ENCODE results near the gene HSPA13. TPM values are rescaled to one million over a fixed set of nuclear protein-coding genes. Genes with fewer than 3 reads are reported as not detected.
A peak's percentile ranks its signal among the peaks of the same experiment; 100 is the strongest.

Gene HSPA13
- polyA plus RNA-seq, 1 donor from 2014 or later, result 165 TPM

DNA sequence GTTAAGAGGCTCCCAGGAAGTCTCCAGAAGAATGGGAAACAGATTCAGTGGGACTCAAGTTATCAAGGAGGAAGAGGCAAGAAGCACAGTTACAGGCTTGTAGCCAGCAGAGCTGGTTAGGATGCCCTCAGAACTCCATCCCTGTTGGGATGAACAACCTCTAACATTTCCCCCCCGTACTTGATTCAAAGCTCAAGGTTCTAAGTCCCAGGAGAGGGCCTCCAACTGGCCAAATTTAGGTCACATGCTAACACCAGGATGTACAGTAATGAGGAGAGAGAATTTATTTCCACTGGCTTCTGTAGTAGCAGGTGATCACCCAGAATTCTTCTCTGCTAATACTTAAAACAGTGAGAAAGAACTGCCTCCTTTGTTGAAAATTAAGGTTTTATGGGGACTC is 22.3 kb upstream of the HSPA13 start:
- H3K4me2 ChIP-seq (ENCODE audit: low read length), result no peak overlapping the region
- H3K27ac ChIP-seq (ENCODE audit: low read length), result no peak overlapping the region

DNA sequence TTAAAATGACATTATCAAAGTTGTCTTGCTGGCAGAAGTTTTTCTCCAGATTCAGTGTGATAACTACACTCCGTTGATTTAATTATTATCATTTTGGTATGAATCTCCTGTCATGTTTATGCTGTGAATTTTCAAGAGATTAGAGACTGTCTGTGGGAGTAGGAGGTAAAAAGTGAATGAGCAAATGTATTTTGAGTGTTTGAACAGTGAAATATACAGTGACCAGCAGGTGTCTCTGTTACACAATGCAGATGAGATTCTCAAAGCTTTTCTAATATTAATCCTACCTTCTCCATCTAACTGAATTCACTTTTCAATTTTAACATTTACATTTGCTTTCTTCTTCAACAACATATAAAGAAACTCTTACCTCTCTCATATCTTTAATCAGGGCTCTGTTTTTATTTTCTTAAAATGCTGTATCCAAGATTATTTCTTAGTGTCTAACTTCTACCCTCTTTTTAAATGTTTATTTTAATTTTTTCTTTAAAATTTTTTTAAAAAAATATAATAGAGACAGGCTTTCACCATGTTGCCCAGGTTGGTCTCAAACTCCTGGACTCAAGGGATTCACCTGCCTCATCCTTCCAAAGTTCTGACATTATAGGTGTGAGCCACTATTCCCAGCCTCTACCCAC is 20.9 kb upstream of the HSPA13 start:
- Histone ChIP-seq H3K4me2 (ENCODE audit: low read length) (no peak overlapping the region), H3K27me3 (ENCODE audit: insufficient read depth, low read depth, low read length) (no peaks in the 10 kb centered on the region), H2AFZ (ENCODE audit: low read depth, low read length) (no peak overlapping the region), H3K9me2 (ENCODE audit: insufficient read depth, low read length) (no peaks in the 10 kb centered on the region), H3K9me3 (ENCODE audit: low read length) (no peaks in the 10 kb centered on the region), H3K4me3 (ENCODE audit: low read length) (no peak overlapping the region), H3K9ac (ENCODE audit: low read length) (no peak overlapping the region), H4K20me1 (ENCODE audit: insufficient read depth) (no peaks in the 10 kb centered on the region), H3K36me3 (ENCODE audit: insufficient read depth, low read length) (no peaks in the 10 kb centered on the region), H3F3A (ENCODE audit: insufficient read depth, low read length, poor library complexity, severe bottlenecking) (no peaks in the 10 kb centered on the region), H3K79me2 (replicated peaks; ENCODE audit: insufficient read depth, low read length) (no peaks in the 10 kb centered on the region), H3K27ac (ENCODE audit: low read length) (no peak overlapping the region)
- TF ChIP-seq EP300 (conservative IDR thresholded peaks at IDR 0.05; ENCODE audit: poor library complexity, severe bottlenecking) (no peak), REST (IDR thresholded peaks at IDR 0.05; ENCODE audit: borderline replicate concordance) (no peak), MXI1 (conservative IDR thresholded peaks at IDR 0.05; ENCODE audit: poor library complexity, severe bottlenecking) (no peak), CTCF (IDR thresholded peaks at IDR 0.05; ENCODE audit: poor library complexity, severe bottlenecking) (peak; percentile 80), SMC3 (conservative IDR thresholded peaks at IDR 0.05; ENCODE audit: poor library complexity) (peak; percentile 89), RAD21 (conservative IDR thresholded peaks at IDR 0.05) (peak; percentile 88), EZH2 (IDR thresholded peaks at IDR 0.05; ENCODE audit: borderline replicate concordance, insufficient read depth, low read length, poor library complexity, severe bottlenecking) (no peak), TAF1 (IDR thresholded peaks at IDR 0.05; ENCODE audit: low read depth) (no peak), POLR2AphosphoS5 (IDR thresholded peaks at IDR 0.05) (no peak)

More for the DNA sequence above, 22.3 kb upstream of the HSPA13 start:
- no peak overlapping the region for H3K9ac ChIP-seq (ENCODE audit: low read length)
- H3K9me2 ChIP-seq (ENCODE audit: insufficient read depth, low read length), result no peaks in the 10 kb centered on the region
- no peaks in the 10 kb centered on the region for H3F3A ChIP-seq (ENCODE audit: insufficient read depth, low read length, poor library complexity, severe bottlenecking)
- TF ChIP-seq TAF1 (IDR thresholded peaks at IDR 0.05; ENCODE audit: low read depth) (no peak), CTCF (IDR thresholded peaks at IDR 0.05; ENCODE audit: poor library complexity, severe bottlenecking) (no peak), RAD21 (conservative IDR thresholded peaks at IDR 0.05) (no peak), EZH2 (IDR thresholded peaks at IDR 0.05; ENCODE audit: borderline replicate concordance, insufficient read depth, low read length, poor library complexity, severe bottlenecking) (no peak)
- H3K79me2 ChIP-seq (replicated peaks; ENCODE audit: insufficient read depth, low read length), result no peaks in the 10 kb centered on the region
- H3K27me3 ChIP-seq (ENCODE audit: insufficient read depth, low read depth, low read length), result no peaks in the 10 kb centered on the region
- no peaks in the 10 kb centered on the region for H3K36me3 ChIP-seq (ENCODE audit: insufficient read depth, low read length)
- no peak overlapping the region for H2AFZ ChIP-seq (ENCODE audit: low read depth, low read length)
- no peaks in the 10 kb centered on the region for H3K9me3 ChIP-seq (ENCODE audit: low read length)
- no peaks in the 10 kb centered on the region for H4K20me1 ChIP-seq (ENCODE audit: insufficient read depth)
- no peak overlapping the region for H3K4me3 ChIP-seq (ENCODE audit: low read length)

Data from neural cell (in vitro differentiated cells).